ENCODE data around the gene CCDC57.

The CCDC57 gene

GRCh38 chr17:82221341-82221902 is 8.8 kb upstream of the CCDC57 start:
- TF ChIP-seq EZH2 (IDR thresholded peaks at IDR 0.05; ENCODE audit: borderline replicate concordance, low read depth, low read length, severe bottlenecking), result no peak
- TF ChIP-seq CTCF (IDR thresholded peaks at IDR 0.05; ENCODE audit: borderline replicate concordance, extremely low read depth, low read length, poor library complexity, severe bottlenecking), result no peak
- no peak overlapping the region for H3K9ac ChIP-seq (ENCODE audit: low read depth, low read length)
- H3K79me2 ChIP-seq (ENCODE audit: insufficient read depth, low read length), result no peaks in the 10 kb centered on the region
- H3K27me3 ChIP-seq (ENCODE audit: insufficient read depth, low read length, poor library complexity), result no peaks in the 10 kb centered on the region
- no peaks in the 10 kb centered on the region for H4K20me1 ChIP-seq (ENCODE audit: insufficient read depth, low read length)
- H3K4me2 ChIP-seq (ENCODE audit: insufficient read depth, low read length), result no peak overlapping the region
- DNase-seq (no peak), ATAC-seq (ENCODE audit: insufficient read depth, low read depth) (no peak)
- H3K36me3 ChIP-seq (ENCODE audit: insufficient read depth, low read length), result no peaks in the 10 kb centered on the region
- H3K4me3 ChIP-seq (ENCODE audit: low read depth in 1 of 2, low read length in 2 of 2), result no peak overlapping the region
- H3K9me3 ChIP-seq (ENCODE audit: insufficient read depth, low read length, severe bottlenecking), result no peaks in the 10 kb centered on the region
- no peak overlapping the region for H2AFZ ChIP-seq (ENCODE audit: low read depth, low read length)
- no peak overlapping the region for H3K27ac ChIP-seq (ENCODE audit: low read length)
- H3K4me1 ChIP-seq (ENCODE audit: insufficient read depth, low read length), result no peaks in the 10 kb centered on the region

DNA sequence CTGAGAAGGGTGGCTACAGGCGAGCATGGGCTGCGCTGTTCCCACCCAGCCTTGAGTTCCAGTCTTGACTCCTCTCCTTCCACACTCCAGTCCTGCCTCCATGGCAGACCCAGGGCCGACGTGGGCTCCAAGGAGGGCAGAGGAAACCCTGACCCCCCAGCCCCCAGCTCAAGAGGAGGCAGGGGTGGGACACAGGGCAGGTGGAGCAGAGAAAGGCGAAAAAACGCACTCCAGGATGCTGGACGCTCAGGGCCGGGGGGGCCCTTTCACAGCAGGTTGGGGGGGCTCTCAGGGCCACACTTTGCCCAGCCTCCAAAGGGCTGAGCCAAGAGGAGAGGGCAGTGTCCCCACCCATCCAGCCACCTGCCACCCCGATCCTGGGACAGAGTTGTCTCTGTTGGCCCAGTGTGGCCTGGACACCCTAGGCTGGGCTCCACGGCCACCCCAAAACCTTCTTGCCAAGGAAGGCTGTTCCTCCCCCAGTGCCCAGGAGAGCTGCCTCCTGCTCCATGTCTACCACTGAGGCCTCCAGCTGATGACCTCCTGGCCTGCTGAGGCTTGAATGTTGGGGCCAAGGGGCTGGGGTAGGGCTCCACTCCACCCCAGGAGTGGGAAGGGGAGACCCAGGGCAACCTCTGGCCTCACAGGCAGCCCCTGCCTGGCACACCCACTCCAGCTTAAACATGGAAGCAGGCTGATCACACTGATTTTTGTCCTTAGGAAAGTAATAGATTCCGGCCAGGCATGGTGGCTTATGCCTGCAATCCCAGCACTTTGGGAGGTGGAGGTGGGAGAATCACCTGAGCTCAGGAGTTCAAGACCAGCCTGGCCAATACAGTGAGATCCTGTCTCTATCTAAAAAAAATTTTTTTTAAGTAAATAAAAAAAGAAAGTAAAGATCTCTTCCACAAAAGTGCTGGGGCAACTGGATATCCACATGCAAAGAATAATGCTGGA is 7.4 kb upstream of the CCDC57 start:
- Histone ChIP-seq H3K4me1 (ENCODE audit: insufficient read depth, low read length) (no peaks in the 10 kb centered on the region), H3K27me3 (ENCODE audit: insufficient read depth, low read length, poor library complexity) (no peaks in the 10 kb centered on the region), H3K27ac (ENCODE audit: low read length) (no peak overlapping the region), H3K79me2 (ENCODE audit: insufficient read depth, low read length) (no peaks in the 10 kb centered on the region), H3K4me3 (ENCODE audit: low read depth in 1 of 2, low read length in 2 of 2) (no peak overlapping the region), H3K36me3 (ENCODE audit: insufficient read depth, low read length) (no peaks in the 10 kb centered on the region), H2AFZ (ENCODE audit: low read depth, low read length) (no peak overlapping the region), H3K9ac (ENCODE audit: low read depth, low read length) (no peak overlapping the region), H3K4me2 (ENCODE audit: insufficient read depth, low read length) (no peak overlapping the region), H4K20me1 (ENCODE audit: insufficient read depth, low read length) (no peaks in the 10 kb centered on the region), H3K9me3 (ENCODE audit: insufficient read depth, low read length, severe bottlenecking) (no peaks in the 10 kb centered on the region)
- TF ChIP-seq EZH2 (IDR thresholded peaks at IDR 0.05; ENCODE audit: borderline replicate concordance, low read depth, low read length, severe bottlenecking) (no peak), CTCF (IDR thresholded peaks at IDR 0.05; ENCODE audit: borderline replicate concordance, extremely low read depth, low read length, poor library complexity, severe bottlenecking) (no peak)
- no peak for ATAC-seq (ENCODE audit: insufficient read depth, low read depth)
- DNase-seq, result no peak

GRCh38 chr17:82219083-82219482 is 6.4 kb upstream of the CCDC57 start:
- Histone ChIP-seq H3K4me2 (ENCODE audit: insufficient read depth, low read length) (no peak overlapping the region), H3K36me3 (ENCODE audit: insufficient read depth, low read length) (no peaks in the 10 kb centered on the region), H3K9me3 (ENCODE audit: insufficient read depth, low read length, severe bottlenecking) (no peaks in the 10 kb centered on the region), H3K9ac (ENCODE audit: low read depth, low read length) (no peak overlapping the region), H3K27ac (ENCODE audit: low read length) (no peak overlapping the region), H2AFZ (ENCODE audit: low read depth, low read length) (no peak overlapping the region), H3K4me3 (ENCODE audit: low read depth in 1 of 2, low read length in 2 of 2) (no peak overlapping the region), H3K27me3 (ENCODE audit: insufficient read depth, low read length, poor library complexity) (no peaks in the 10 kb centered on the region), H3K4me1 (ENCODE audit: insufficient read depth, low read length) (no peaks in the 10 kb centered on the region), H4K20me1 (ENCODE audit: insufficient read depth, low read length) (no peaks in the 10 kb centered on the region), H3K79me2 (ENCODE audit: insufficient read depth, low read length) (no peaks in the 10 kb centered on the region)
- ATAC-seq (ENCODE audit: insufficient read depth, low read depth), result no peak
- DNase-seq, result no peak
- no peak for TF ChIP-seq EZH2 (IDR thresholded peaks at IDR 0.05; ENCODE audit: borderline replicate concordance, low read depth, low read length, severe bottlenecking)
- TF ChIP-seq CTCF (IDR thresholded peaks at IDR 0.05; ENCODE audit: borderline replicate concordance, extremely low read depth, low read length, poor library complexity, severe bottlenecking), result no peak
